ENCODE data around the gene PEX26.
"Not testable (repeated sequence)": the region's sequence is repeated elsewhere in the genome, so short reads cannot be mapped to it uniquely, and the experiment has no call there.

Gene PEX26

DNA sequence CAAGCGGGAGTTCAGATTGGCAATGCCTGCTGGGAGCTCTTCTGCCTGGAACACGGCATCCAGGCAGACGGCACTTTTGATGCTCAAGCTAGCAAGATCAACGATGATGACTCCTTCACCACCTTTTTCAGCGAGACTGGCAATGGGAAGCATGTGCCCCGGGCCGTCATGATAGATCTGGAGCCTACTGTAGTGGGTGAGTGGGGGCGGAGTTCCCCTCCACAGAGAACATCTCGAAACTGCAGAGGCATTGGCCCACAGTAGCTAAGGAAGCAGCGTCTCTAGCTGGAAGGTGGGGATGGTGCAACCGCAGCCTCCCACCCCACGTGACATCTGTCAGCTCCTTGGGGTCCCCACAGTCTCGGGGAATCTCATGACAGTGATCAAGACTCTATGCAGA is 43.7 kb downstream of the PEX26 start:
- DNase-seq: no peak

DNA sequence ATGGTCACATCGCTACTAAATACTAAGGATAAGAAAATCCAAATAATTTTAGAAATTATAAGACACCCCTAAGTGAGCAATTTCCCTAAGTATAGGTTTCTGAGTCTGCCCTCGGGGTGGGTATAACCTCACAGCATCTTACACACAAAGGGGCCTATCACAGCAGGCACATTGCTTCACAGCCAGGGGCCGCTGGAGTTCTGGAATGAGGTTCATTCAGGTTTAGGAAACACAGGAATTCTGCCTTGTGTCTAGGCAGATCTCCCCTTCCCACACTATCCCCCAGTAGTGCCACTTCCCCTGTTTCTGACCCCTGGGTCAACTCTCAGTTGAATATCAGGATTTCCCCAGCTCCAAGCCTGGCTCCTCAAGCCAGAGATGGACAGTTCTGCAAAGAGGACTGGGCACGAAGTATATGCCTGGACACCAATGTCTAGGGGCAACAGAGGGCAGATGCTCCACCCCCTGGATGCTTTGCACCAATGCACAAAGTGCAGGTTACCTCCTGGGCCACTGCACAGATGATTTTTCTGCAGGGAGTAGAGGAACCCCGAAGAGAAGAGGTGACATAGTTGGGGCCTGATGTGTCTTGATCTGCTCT is 44.3 kb downstream of the PEX26 start:
- DNase-seq: no peak

DNA sequence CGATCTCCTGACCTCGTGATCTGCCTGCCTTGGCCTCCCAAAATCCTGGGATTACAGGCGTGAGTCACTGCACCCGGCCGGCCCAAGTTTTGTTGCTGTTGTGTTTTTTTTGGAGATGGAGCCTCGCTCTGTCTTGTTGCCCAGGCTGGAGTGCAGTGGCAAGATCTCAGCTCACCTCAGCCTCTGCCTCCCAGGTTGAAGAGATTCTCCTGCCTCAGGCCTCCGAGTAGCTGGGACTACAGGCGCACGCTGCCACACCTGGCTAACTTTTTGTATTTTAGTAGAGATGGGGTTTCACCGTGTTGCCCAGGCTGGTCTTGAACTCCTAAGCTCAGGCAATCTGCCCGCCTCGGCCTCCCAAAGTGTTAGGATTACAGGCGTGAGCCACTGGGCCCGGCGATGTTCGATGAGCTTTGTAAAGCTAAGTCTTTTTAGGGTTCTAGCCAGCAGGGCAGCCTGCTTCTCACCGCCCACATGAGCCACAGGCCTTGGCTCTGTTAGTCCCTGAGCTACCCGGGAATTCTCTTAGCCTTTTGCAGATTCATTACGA is 45.8 kb downstream of the PEX26 start:
- not testable (repeated sequence) for DNase-seq

DNA sequence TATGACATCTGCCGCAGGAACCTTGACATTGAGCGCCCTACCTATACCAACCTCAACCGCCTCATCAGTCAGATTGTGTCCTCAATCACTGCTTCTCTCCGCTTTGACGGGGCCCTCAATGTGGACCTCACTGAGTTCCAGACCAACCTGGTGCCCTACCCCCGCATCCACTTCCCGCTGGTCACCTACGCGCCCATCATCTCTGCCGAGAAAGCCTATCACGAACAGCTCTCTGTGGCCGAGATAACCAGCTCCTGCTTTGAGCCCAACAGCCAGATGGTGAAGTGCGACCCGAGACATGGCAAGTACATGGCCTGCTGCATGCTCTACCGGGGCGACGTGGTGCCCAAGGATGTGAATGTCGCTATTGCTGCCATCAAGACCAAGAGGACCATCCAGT is 48.8 kb downstream of the PEX26 start:
- no peak for DNase-seq

DNA sequence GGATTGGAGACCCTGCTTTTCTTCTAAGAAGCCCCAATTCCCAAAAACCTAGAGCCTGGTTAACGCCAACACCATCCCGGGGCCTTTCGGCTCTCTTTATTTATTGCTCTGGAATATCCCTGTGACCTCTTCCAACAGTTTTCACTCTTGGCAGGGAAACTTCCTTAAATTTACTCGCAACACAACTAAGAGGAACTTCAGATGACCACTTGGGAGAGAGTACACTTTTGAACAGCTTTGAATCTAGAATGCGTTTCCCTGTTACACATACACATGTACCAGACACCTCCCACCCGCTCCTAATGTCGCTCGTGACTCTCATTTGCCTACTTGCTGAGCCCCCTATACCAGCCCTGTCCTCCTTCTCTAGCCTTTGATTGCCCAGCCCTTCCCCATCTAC is 52.2 kb downstream of the PEX26 start:
- DNase-seq: no peak

DNA sequence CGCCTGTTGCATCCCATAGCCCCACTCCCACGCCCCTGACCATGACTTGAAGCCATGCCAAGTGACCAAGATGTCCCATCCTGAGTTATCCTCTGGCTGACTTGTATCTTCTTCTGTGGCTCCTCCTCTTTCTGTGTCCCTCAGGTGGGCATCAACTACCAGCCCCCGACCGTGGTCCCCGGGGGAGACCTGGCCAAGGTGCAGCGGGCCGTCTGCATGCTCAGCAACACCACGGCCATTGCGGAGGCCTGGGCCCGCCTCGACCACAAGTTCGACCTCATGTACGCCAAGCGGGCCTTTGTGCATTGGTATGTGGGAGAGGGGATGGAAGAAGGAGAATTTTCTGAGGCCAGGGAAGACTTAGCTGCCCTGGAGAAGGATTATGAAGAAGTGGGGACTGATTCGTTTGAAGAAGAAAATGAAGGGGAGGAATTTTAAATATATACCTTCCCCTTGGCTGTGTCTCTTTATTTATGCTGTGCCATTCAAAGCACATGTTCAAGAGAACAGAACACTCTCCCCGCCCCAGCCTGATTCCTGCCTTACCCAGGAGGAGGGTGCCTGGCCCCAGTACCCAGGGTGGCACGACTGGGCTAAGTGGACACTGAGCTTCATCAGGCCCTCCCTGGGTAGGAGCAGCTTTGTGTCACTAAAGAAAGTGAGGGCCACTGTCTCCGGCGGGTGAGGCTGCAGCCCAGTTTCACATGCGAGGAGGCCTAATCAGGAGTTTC is 53.1 kb downstream of the PEX26 start:
- no peak for DNase-seq

DNA sequence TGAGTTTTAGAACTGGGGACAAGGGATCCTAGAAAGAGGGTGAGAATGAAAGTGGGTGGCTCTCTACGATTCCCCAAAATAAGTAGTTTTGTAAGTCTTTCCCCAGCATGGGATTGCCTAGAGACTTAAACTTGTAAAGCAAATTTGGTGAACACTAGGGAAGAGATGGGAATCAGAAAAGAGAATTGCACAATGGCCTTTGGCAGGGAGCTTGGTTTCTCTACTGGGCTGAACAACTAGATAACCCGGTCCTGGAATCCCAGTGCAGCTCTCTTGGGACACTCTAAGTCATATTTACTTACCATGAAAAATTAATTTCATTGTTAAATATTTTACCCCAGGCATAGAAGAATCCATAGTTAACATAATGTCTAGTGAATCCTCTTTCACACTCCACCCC is 55.7 kb downstream of the PEX26 start:
- no peak for DNase-seq

DNA sequence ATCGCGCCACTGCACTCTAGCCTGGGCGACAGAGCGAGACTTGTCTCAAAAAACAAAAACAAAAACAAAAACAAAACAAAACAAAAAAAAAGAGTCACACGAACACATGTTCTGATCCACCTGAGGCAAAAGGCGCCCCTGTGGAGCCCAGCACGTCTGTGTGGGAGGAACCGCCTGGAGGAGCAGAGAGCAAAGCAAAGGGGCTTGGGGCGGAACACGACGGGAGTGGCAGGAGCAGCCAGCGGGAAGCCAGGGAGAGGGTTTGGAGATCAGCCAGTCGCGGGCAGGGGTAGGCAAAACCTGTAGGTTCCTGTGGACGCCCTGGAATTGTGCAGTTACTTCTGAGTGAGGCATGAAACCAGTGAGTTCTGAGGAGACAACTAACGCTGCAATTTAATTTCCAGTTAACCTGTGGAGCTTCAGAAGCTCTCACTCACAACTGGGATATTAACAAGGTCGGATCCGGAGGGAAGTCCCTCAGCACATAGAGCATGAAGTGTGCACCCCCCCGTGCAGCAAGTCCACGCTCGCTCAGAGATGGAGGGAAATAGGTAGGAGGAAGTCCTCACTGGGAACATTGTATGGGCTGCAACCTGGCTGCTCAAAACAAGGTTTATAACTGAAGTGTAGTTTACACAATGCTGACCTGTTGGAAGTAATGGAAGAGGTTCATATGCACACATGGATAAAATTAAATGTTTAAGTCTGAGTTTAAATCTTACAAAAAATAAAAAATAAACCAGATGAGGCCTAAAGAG is 59.0 kb downstream of the PEX26 start:
- no peak for DNase-seq

DNA sequence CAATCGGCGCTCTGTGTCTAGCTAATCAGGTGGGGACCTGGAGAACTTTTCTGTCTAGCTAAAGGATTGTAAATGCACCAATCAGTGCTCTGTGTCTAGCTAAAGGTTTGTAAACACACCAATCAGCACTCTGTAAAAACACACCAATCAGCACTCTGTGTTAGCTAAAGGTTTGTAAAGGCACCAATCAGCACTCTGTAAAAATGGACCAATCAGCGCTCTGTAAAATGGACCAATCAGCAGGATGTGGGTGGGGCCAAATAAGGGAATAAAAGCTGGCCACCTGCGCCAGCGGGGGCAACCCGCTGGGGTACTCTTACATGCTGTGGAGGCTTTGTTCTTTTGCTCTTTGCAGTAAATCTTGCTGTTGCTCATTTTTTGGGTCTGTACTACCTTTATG is 63.2 kb downstream of the PEX26 start:
- not testable (repeated sequence) for DNase-seq

DNA sequence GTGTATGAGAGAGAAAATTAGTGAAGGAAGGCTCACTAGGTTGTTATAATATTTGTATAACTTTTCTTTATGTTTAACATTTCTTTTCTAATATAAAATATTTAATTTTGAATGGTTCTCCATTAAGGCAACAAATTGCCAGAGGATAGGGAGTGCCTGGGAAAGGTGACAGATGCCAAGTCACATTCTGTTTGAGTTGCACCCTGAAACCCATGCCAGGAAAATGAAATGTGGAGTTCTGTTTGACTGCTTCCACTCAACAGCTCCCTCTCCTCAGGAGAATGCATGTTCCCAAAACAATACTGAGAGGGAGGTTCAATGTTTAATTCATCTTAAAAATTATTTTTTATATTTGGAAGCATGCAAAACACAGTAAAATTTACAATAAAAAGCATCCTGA is 66.3 kb downstream of the PEX26 start:
- DNase-seq: no peak

DNA sequence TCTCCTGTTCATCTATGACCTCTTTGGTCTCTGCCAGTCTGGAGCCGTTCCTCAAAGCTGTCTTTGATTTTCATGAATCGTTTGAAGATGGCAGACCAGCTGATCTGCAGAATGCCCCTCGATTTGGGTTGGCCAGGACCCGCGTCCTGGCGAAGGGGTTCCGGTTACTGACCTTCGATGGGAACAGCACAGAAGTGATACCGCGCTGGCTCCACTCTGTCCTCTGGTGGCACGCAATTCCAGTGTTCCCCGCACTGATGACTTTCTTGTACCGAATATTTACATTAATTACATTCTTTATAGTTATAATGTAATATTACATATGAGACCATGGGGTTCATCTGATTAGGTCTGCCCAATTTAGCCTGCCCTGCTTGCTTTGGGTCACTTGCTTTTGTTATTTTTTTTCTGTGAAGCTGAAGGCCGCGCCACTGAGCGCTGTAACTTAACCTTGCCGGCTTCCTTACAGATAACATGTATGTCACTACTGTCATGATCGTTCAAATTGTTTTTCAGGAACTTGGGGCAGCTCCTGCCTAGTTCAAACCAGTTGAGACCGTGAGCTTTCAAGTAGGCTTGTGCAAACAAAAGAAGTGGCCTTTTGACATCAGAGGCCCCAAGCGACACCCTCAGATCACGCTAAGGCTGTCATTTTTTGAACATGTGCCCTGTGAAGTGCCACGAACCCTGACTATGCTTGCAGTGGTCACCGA is 68.0 kb downstream of the PEX26 start:
- DNase-seq: no peak

DNA sequence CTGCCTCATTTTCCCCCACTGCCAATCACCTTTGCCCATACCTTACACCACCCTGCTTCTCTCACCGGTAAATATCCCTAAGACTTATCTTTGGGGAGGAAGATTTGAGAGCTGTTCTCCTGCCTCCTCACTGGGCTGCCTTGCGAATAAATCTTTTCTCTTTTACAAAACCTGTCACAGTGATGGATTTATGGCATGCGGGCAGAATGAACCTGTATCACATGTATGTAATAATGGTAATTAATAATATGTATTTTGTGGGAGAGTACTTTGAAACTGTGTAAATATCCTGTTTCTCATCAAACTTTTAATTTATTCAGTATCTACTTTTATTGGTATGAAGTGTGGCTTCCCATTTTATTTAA is 68.6 kb downstream of the PEX26 start:
- no peak for DNase-seq

DNA sequence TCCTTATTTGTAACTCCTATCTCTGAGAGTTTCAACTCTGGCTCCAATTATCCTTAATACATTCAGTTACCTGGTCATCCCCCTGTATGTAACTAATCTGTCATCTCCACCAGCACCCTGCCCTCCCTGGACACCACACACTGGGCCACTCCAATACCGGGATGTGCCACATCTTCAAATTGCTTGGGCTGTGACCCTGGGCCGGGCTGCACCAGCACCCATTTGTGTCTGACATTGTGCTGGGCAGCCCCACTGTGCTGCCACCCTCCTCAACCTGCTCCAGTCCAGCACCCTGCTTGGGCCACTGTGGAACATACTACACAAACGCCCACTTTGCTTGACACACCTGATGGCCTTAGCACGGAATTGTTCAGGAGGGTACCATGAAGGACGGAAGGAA is 70.0 kb downstream of the PEX26 start:
- DNase-seq: no peak

DNA sequence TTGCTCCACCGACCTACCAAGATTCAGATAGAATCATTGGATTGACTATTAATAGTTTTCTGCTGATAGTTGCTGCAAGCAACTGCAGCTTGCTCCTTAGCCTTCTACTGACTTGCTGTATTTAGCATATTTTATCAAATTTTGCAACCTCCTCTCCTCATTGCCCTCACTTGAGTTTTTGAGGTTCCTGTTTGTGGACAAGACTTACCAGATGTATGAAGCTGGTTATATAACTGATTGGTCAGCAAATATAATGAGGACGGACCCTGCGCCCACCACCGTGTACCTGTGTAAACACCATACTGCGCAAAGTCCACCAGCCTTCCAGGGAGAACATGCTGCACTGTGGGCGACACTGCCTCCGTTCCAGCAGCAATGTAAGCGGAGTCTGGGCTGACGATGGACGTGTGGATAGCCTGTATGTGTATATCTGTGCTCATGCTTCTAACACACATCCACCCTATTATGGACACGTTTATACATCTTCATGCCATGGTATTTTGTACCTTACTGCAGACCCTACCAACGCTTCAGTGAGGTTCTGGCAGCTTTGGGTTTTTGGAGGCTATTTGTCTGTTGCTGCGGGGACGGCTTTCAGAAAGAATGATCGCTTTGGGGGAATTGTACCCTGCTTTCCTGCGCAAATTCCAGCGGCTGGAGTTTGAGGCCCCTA is 70.6 kb downstream of the PEX26 start:
- DNase-seq: no peak

DNA sequence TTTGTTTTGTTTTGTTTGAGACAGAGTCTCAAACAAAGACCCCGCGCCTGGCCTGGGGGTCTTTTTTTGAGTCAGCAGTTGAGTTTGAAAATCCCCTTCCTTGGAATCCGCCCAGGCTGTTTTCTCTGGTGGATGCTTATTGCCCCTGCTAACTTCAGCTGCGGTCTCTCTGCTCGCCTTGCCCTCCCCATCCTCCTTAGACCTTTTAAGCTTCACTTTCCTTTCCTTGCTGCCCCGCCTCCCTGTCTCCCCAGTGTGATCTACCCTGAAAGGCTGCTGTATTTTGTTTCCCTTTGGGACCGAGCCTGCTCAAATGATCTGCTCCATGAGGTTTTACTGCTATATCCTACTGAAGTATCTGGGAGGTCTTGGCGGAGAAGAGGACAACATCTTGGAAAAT is 74.7 kb downstream of the PEX26 start:
- no peak for DNase-seq

DNA sequence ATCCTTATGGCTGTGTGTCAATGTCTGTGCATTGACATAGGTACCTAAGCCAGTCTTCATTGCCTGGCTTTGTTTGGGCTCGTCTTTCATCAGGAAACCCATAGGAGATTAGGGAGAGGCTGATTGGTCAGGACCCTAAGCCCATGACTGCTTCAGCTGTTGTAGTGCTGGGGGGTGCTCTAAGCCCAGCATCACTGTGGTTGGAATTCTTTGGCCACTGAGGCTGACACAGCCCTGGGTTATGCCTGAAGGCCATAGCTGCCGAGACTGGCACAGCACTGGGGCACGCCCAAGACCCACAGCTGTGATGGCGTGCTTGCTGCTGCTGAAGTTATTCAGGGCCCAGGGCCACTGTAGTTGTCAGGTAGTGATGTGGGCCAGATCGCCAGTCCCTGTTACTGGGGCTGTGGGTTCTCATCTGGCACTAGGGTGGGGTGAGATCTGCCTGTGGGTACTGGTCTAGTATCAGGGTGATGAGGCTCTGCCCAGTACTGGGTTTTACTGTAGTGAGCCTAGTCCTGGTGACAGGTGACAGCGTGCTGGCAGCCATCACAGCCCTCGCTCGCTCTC is 77.1 kb downstream of the PEX26 start:
- no peak for DNase-seq
